Aorta (tissue), 5 donors: Measurements from ENCODE around the gene TBX4. TPM values are rescaled to one million over a fixed set of nuclear protein-coding genes. Genes with fewer than 3 reads are reported as not detected.

ENCODE experiments used
- ATAC-seq: fragments of 200-7000 bp; cut with Tn5 transposase; one replicate; pipeline ENCODE4 v1.9.1; 2022; ENCODE audit warnings: moderate library complexity; ENCODE audit not compliant: low FRiP score
- DNase-seq, 2 donors: peaks; one replicate each; pipeline ENCODE4 v3.0.0-alpha.2; 2020
- H3K27ac ChIP-seq, 2 donors: one replicate each; pipeline ENCODE4 v1.5.1; 2013; ENCODE audit warnings: low read length in 2 of 2, mild to moderate bottlenecking in 2 of 2, moderate library complexity in 2 of 2, control low read depth in 1 of 2, inconsistent platforms in 1 of 2, low read depth in 1 of 2
- H3K27me3 ChIP-seq, 2 donors: one replicate each; pipeline ENCODE4 v1.6.1; 2013; ENCODE audit warnings: control low read depth in 1 of 2, low read length in 1 of 2, mild to moderate bottlenecking in 1 of 2, moderate library complexity in 1 of 2; ENCODE audit not compliant: insufficient read depth in 2 of 2, control insufficient read depth in 1 of 2
- H3K36me3 ChIP-seq, 2 donors: one replicate each; pipeline ENCODE4 v1.6.1; 2013; ENCODE audit warnings: control low read depth in 1 of 2, low read length in 1 of 2, mild to moderate bottlenecking in 1 of 2; ENCODE audit not compliant: insufficient read depth in 2 of 2, control insufficient read depth in 1 of 2
- H3K4me1 ChIP-seq, 2 donors: one replicate each; pipeline ENCODE4 v1.6.1; 2013; ENCODE audit warnings: low read length in 2 of 2, control low read depth in 1 of 2, mild to moderate bottlenecking in 1 of 2, moderate library complexity in 1 of 2; ENCODE audit not compliant: insufficient read depth in 2 of 2, control insufficient read depth in 1 of 2
- H3K4me3 ChIP-seq, 2 donors: one replicate each; pipeline ENCODE4 v1.5.1; 2013; ENCODE audit warnings: low read length in 2 of 2, control low read depth in 1 of 2, mild to moderate bottlenecking in 1 of 2
- H3K9me3 ChIP-seq: one replicate; pipeline ENCODE4 v1.6.1; 2013; ENCODE audit warnings: mild to moderate bottlenecking, low read length; ENCODE audit not compliant: control insufficient read depth
- WGBS, 2 donors: extraction: QIAGEN DNeasy Blood & Tissue Kit; methylation state at CpG; one replicate each; pipeline ENCODE4 v1.1.7; 2013; 5-methylcytosine and 5-hydroxymethylcytosine counted together
- intact Hi-C, 2 donors: fragments of 100-400 bp; cut with DNase I; formaldehyde crosslinking; loops; one replicate each; pipeline versions ENCODE4 v1.14.2 to v1.15.0; 2022
- polyA plus RNA-seq, 2 donors: library from polyadenylated mRNA; stranded (reverse); fragments of 200-250 nt; gene quantifications; one replicate each; pipeline ENCODE4 v1.2.3, GENCODE V29; 2013
- total RNA-seq, 2 donors: library from RNA; stranded (reverse); fragmentation: NEBNext Ultra II Directional; extraction: Animal tissue kit (Norgen Biotek cat#: 25700); gene quantifications; one replicate each; pipeline ENCODE4 v1.2.1, GENCODE V29; 2021
- donor health status: healthy with polysubstance abuse.
- donor health status: Bipolar disorder and iron deficiency.
- donor health status: DM: no; HTN: no; CAD: no.
- donor health status: DM: no; HTN: no; CAD: no.
- donor health status: DM: yes; HTN: yes; CAD: no.

The TBX4 gene
- total and polyA plus RNA-seq, 4 donors = 0.23 to 0.27 TPM; not detected in 2

DNA sequence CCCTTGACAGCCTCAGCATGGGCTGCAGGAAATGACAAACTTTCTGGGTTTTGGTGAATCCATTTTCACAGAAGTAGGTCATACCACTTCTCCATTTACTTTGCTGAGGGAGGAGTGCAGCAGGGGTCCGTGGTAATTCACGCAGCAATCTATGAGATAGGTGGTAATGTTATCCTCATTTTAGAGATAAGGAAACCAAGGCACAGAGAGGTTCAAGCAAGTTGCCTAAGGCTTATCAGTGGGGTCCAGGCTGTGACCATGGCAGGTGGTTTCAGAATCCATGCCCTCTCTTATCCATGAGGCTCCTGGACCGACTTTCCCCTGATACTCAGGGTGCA lies 12.6 kb downstream of the TBX4 start:
- no peaks in the 10 kb centered on the region for H3K9me3 ChIP-seq
- DNase-seq (no peak), ATAC-seq (no peak)
- H3K27ac ChIP-seq = no peak overlapping the region
- H3K27me3 ChIP-seq = no peaks in the 10 kb centered on the region
- H3K36me3 ChIP-seq = no peaks in the 10 kb centered on the region
- H3K4me1 ChIP-seq = no peaks in the 10 kb centered on the region
- 90 to 93% methylated on average over 3 of the region's 3 CpGs for WGBS, 2 donors
- H3K4me3 ChIP-seq = no peak overlapping the region
- intact Hi-C loops = loop anchor here in 1 of 2 donors (10.0 kb wide), 1 partner anchor 60 kb away; no protein-coding TSS in a partner anchor

- no peaks in the 10 kb centered on the region for H3K27me3 ChIP-seq
- H3K36me3 ChIP-seq = no peaks in the 10 kb centered on the region
- H3K4me3 ChIP-seq = no peak overlapping the region
- whole genome bisulfite sequencing, 2 donors = 88 to 91% methylated on average over 17 of the region's 17 CpGs
- no peaks in the 10 kb centered on the region for H3K4me1 ChIP-seq
- DNase-seq (peak in 1 of 2 donors; percentile 25), ATAC-seq (no peak)
- H3K27ac ChIP-seq = no peak overlapping the region
- H3K9me3 ChIP-seq = no peaks in the 10 kb centered on the region
- intact Hi-C loops = loop anchor here in 1 of 2 donors (10.0 kb wide), 1 partner anchor 59 kb away; no protein-coding TSS in a partner anchor
Observed at GRCh38 chr17:61465550-61466237, 13.5 kb downstream of the TBX4 start.

- Histone ChIP-seq H3K4me1 (no peaks in the 10 kb centered on the region), H3K4me3 (no peak overlapping the region), H3K27me3 (no peaks in the 10 kb centered on the region), H3K36me3 (no peaks in the 10 kb centered on the region), H3K27ac (no peak overlapping the region), H3K9me3 (no peaks in the 10 kb centered on the region)
- DNase-seq = peak in 1 of 2 donors; percentile 34
- ATAC-seq = no peak
- intact Hi-C loops = loop anchor here in 1 of 2 donors (10.0 kb wide), 1 partner anchor 59 kb away; no protein-coding TSS in a partner anchor
- WGBS, 2 donors = 91 to 92% methylated on average over 7 of the region's 7 CpGs
Observed at GRCh38 chr17:61466246-61466645, 14.0 kb downstream of the TBX4 start.

DNA sequence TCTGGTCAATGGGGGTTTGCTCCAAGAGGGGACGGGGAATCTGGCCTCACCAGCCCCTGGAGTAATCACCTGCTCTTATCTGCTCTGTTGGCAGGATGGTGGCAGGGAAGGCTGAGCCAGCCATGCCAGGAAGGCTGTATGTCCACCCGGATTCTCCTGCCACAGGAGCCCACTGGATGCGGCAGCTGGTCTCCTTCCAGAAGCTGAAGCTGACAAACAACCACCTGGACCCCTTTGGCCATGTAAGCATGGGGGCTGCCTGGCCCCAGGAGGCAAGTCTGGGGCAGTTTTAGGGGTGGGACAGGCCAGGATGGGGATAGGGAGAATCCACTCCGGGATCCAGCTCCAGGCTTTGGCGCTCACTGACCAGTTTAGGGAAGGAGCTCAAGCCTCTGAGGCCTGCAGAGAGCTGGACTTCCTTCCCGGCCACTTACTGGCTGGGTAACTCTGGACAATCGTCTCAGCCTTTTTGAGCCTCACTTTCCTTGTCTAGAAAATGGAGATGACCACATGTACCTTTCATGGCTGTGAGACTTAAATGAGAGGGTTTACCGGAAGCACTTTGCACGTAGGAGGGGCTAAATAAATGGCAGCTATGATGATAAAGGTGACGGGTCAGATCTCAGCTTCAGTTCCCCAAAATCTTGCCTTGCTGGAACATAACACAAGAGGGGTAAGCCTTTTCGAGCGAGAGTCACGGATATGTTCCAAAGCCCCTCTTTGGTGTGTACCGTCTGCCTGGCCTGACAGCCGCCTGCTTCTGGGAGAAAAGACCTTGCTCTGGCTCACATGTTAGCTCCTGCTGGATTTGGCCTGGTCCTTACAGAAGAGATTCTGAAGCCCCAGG lies 15.4 kb downstream of the TBX4 start:
- 70 to 71% methylated on average over 15 of the region's 15 CpGs for WGBS, 2 donors
- H3K27me3 ChIP-seq = no peaks in the 10 kb centered on the region
- no peak for ATAC-seq
- no peaks in the 10 kb centered on the region for H3K36me3 ChIP-seq
- H3K27ac ChIP-seq = no peak overlapping the region
- intact Hi-C loops = loop anchor here in 1 of 2 donors (10.0 kb wide), 1 partner anchor 57 kb away; no protein-coding TSS in a partner anchor
- H3K4me3 ChIP-seq = no peak overlapping the region
- no peaks in the 10 kb centered on the region for H3K9me3 ChIP-seq
- H3K4me1 ChIP-seq = no peaks in the 10 kb centered on the region
- DNase-seq = peak; percentile 71 to 81

DNA sequence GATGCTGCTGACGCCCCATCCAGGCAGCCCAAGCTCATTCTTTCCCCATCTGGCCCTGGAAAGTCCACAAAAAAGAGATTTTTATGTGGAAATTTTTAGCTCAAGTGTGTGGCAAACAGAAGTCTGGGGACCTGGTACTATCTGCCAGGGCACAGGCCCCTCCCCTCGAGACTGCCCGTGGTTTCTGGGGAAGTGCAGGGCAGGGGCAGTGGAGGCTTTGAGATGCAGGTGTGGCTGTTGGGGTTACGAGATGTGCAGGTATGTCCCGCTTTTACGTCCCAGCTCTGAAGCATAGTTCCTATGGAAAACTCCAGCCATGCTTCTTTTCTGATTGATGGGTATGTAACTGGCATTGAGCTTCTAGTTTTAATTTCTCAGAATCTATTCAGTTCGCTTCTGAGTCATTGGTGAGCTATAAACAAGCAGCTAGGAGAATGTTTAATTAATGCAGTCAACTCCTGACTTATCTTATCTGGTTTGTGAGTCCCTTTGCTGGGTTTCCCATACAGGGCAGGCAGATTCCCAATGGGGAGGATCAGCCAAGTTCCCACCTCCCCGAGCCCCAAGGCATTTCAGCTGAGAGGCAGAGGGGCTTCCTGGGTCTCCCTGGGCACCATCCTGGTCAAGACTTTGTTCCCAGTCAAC lies 16.2 kb downstream of the TBX4 start:
- H3K4me3 ChIP-seq = no peak overlapping the region
- intact Hi-C loops = loop anchor here in 1 of 2 donors (10.0 kb wide), 1 partner anchor 56 kb away; no protein-coding TSS in a partner anchor
- H3K27ac ChIP-seq = no peak overlapping the region
- H3K9me3 ChIP-seq = no peaks in the 10 kb centered on the region
- H3K36me3 ChIP-seq = no peaks in the 10 kb centered on the region
- ATAC-seq (no peak), DNase-seq (peak in 1 of 2 donors; percentile 42)
- H3K4me1 ChIP-seq = no peaks in the 10 kb centered on the region
- 77 to 84% methylated on average over 8 of the region's 8 CpGs for WGBS, 2 donors
- no peaks in the 10 kb centered on the region for H3K27me3 ChIP-seq

- no peaks in the 10 kb centered on the region for H3K4me1 ChIP-seq
- ATAC-seq (no peak), DNase-seq (peak in 1 of 2 donors; percentile 9)
- intact Hi-C loops = loop anchor here in 1 of 2 donors (10.0 kb wide), 1 partner anchor 55 kb away; no protein-coding TSS in a partner anchor
- H3K9me3 ChIP-seq = no peaks in the 10 kb centered on the region
- WGBS, 2 donors = 92% methylated on average over 6 of the region's 6 CpGs
- no peak overlapping the region for H3K4me3 ChIP-seq
- no peak overlapping the region for H3K27ac ChIP-seq
- H3K27me3 ChIP-seq = no peaks in the 10 kb centered on the region
- no peaks in the 10 kb centered on the region for H3K36me3 ChIP-seq
Observed at GRCh38 chr17:61469474-61469873, 17.3 kb downstream of the TBX4 start.

GRCh38 chr17:61469949-61470348 lies 17.7 kb downstream of the TBX4 start:
- no peak overlapping the region for H3K4me3 ChIP-seq
- H3K4me1 ChIP-seq = no peaks in the 10 kb centered on the region
- no peak for ATAC-seq
- DNase-seq = peak in 1 of 2 donors; percentile 20
- no peaks in the 10 kb centered on the region for H3K36me3 ChIP-seq
- WGBS, 2 donors = 91 to 93% methylated on average over 5 of the region's 5 CpGs
- intact Hi-C loops = loop anchor here in 1 of 2 donors (10.0 kb wide), 1 partner anchor 55 kb away; no protein-coding TSS in a partner anchor
- H3K9me3 ChIP-seq = no peaks in the 10 kb centered on the region
- H3K27me3 ChIP-seq = no peaks in the 10 kb centered on the region
- no peak overlapping the region for H3K27ac ChIP-seq

- H3K27ac ChIP-seq = no peak overlapping the region
- WGBS, 2 donors = 94 to 98% methylated on average over 11 of the region's 11 CpGs
- no peaks in the 10 kb centered on the region for H3K9me3 ChIP-seq
- ATAC-seq (no peak), DNase-seq (peak in 1 of 2 donors; percentile 34)
- no peaks in the 10 kb centered on the region for H3K4me1 ChIP-seq
- no peaks in the 10 kb centered on the region for H3K27me3 ChIP-seq
- H3K36me3 ChIP-seq = no peaks in the 10 kb centered on the region
- no peak overlapping the region for H3K4me3 ChIP-seq
- intact Hi-C loops = no loop called here
Observed at GRCh38 chr17:61470530-61471136, 18.4 kb downstream of the TBX4 start.
